H1 (cell line): Measurements from ENCODE around the gene SHTN1. TPM values are rescaled to one million over a fixed set of nuclear protein-coding genes. Genes with fewer than 3 reads are reported as not detected.

Experiments used
- CTCF ChIA-PET: fragments of 300-600 bp; sonication (Branson Sonifier 250); formaldehyde crosslinking; loops from one replicate; lab custom pipeline; 2021; ENCODE audit not compliant: partially characterized antibody; lab: Charles Lee
- POLR2A ChIA-PET: fragments of 300-600 bp; sonication (Branson Sonifier 250); formaldehyde crosslinking; loops from one replicate; lab custom pipeline; 2021; ENCODE audit warnings: inconsistent platforms; ENCODE audit not compliant: partially characterized antibody; lab: Charles Lee
- DNase-seq, 2 experiments: peaks; one replicate each; pipeline versions ENCODE4 v3.0.0 to v3.0.0-alpha.2; 2010 to 2022; ENCODE audit warnings: low spot score in 2 of 2, low read depth in 1 of 2, mixed read lengths in 1 of 2
- FAIRE-seq: peaks from 2 replicates; lab custom pipeline; 2011; peaks lifted over from hg19 to GRCh38; lab: Jason Lieb, UNC
- H2AFZ ChIP-seq: 2 replicates; pipeline ENCODE4 v1.8.1; 2012; ENCODE audit warnings: low read length, inconsistent platforms
- H2AK5ac ChIP-seq: 2 replicates; pipeline ENCODE4 v1.6.1; 2013; ENCODE audit warnings: low read depth, low read length
- H2BK120ac ChIP-seq: replicated peaks from 2 replicates; pipeline ENCODE3; 2013; ENCODE audit warnings: low read depth, low read length, inconsistent platforms
- H2BK12ac ChIP-seq: 2 replicates; pipeline ENCODE4 v1.6.1; 2013; ENCODE audit warnings: low read depth, low read length
- H2BK15ac ChIP-seq: 2 replicates; pipeline ENCODE4 v1.6.1; 2013; ENCODE audit warnings: low read length
- H2BK20ac ChIP-seq: 2 replicates; pipeline ENCODE4 v1.6.1; 2013; ENCODE audit warnings: low read length
- H2BK5ac ChIP-seq: 2 replicates; pipeline ENCODE4 v1.6.1; 2013; ENCODE audit warnings: low read depth, low read length
- H3K14ac ChIP-seq: 2 replicates; pipeline ENCODE4 v1.6.1; 2013; ENCODE audit warnings: inconsistent platforms; ENCODE audit not compliant: insufficient read length
- H3K18ac ChIP-seq: 2 replicates; pipeline ENCODE4 v1.6.1; 2013; ENCODE audit warnings: low read length; ENCODE audit errors: extremely low read depth
- H3K23ac ChIP-seq: 2 replicates; pipeline ENCODE4 v1.6.1; 2013; ENCODE audit warnings: inconsistent platforms; ENCODE audit not compliant: insufficient read length
- H3K23me2 ChIP-seq: 2 replicates; pipeline ENCODE4 v1.6.1; 2013; ENCODE audit warnings: low read depth, low read length
- H3K27ac ChIP-seq: 2 replicates; pipeline ENCODE4 v1.6.1; 2011; ENCODE audit warnings: low read depth, low read length, inconsistent platforms
- H3K27me3 ChIP-seq, 4 experiments: replicated peaks in 1 of 4; 1 replicate in 1 of 4; 2 replicates in 3 of 4; pipeline versions ENCODE4 v1.6.1 to v1.8.1; 2011 to 2013; ENCODE audit warnings: low read length in 3 of 4, mild to moderate bottlenecking in 3 of 4, inconsistent platforms in 2 of 4, mixed read lengths in 2 of 4, moderate library complexity in 1 of 4; ENCODE audit not compliant: control insufficient read depth in 3 of 4, insufficient read depth in 3 of 4; ENCODE audit errors: extremely low read depth in 1 of 4
- H3K36me3 ChIP-seq, 4 experiments: 2 replicates each; pipeline versions ENCODE4 v1.6.1 to v1.8.1; 2011 to 2013; ENCODE audit warnings: mild to moderate bottlenecking in 4 of 4, low read length in 3 of 4, moderate library complexity in 2 of 4, control low read depth in 1 of 4, inconsistent platforms in 1 of 4; ENCODE audit not compliant: insufficient read depth in 4 of 4, control insufficient read depth in 2 of 4
- H3K4ac ChIP-seq: replicated peaks from 2 replicates; pipeline ENCODE3; 2013; ENCODE audit warnings: low read length, low read depth, mixed read lengths, inconsistent platforms; ENCODE audit not compliant: insufficient read length
- H3K4me1 ChIP-seq, 4 experiments: replicated peaks in 1 of 4; 1 replicate in 1 of 4; 2 replicates in 3 of 4; pipeline versions ENCODE4 v1.6.1 to v1.8.1; 2011 to 2013; ENCODE audit warnings: low read length in 3 of 4, inconsistent platforms in 2 of 4, mixed read lengths in 1 of 4; ENCODE audit not compliant: insufficient read depth in 4 of 4, control insufficient read depth in 3 of 4
- H3K4me2 ChIP-seq, 2 experiments: 2 replicates each; pipeline versions ENCODE4 v1.6.1 to v1.8.1; 2011 to 2013; ENCODE audit warnings: low read depth in 2 of 2, low read length in 2 of 2, control low read depth in 1 of 2, inconsistent platforms in 1 of 2, mild to moderate bottlenecking in 1 of 2; ENCODE audit not compliant: insufficient read depth in 1 of 2
- H3K4me3 ChIP-seq, 4 experiments: fragments of 200-600, 300-600 bp in 1 of 4; sonication (generic), shearing (Covaris generic), sonication (Bioruptor Twin) in 1 of 4; 2 replicates each; pipeline versions ENCODE4 v1.5.1 to v1.8.1; 2011 to 2016; ENCODE audit warnings: low read length in 4 of 4, low read depth in 3 of 4, control low read depth in 2 of 4, inconsistent platforms in 2 of 4, mild to moderate bottlenecking in 2 of 4, mixed read lengths in 1 of 4, moderate library complexity in 1 of 4; ENCODE audit not compliant: insufficient read depth in 2 of 4; ENCODE audit errors: extremely low read depth in 1 of 4
- H3K56ac ChIP-seq: replicated peaks from 2 replicates; pipeline ENCODE3; 2013; ENCODE audit warnings: low read depth, mild to moderate bottlenecking, mixed read lengths, low read length, inconsistent platforms; ENCODE audit not compliant: insufficient read length
- H3K79me1 ChIP-seq: 2 replicates; pipeline ENCODE4 v1.6.1; 2013; ENCODE audit warnings: low read depth, low read length, control low read depth
- H3K79me2 ChIP-seq, 2 experiments: 2 replicates each; pipeline versions ENCODE4 v1.6.1 to v1.8.1; 2012 to 2013; ENCODE audit warnings: low read length in 2 of 2, mild to moderate bottlenecking in 2 of 2, inconsistent platforms in 1 of 2; ENCODE audit not compliant: insufficient read depth in 2 of 2, control insufficient read depth in 1 of 2
- H3K9ac ChIP-seq, 4 experiments: replicated peaks in 1 of 4; 1 replicate in 1 of 4; 2 replicates in 3 of 4; pipeline versions ENCODE4 v1.6.1 to v1.8.1; 2011 to 2013; ENCODE audit warnings: low read depth in 3 of 4, low read length in 3 of 4, control low read depth in 2 of 4, mild to moderate bottlenecking in 2 of 4, moderate library complexity in 2 of 4, inconsistent platforms in 1 of 4; ENCODE audit errors: extremely low read depth in 1 of 4
- H3K9me3 ChIP-seq, 2 experiments: 2 replicates each; pipeline versions ENCODE4 v1.6.1 to v1.8.1; 2012 to 2013; ENCODE audit warnings: mild to moderate bottlenecking in 2 of 2, moderate library complexity in 2 of 2, control low read depth in 1 of 2, inconsistent platforms in 1 of 2, low read depth in 1 of 2, low read length in 1 of 2, mixed read lengths in 1 of 2; ENCODE audit not compliant: insufficient read depth in 2 of 2
- H4K20me1 ChIP-seq, 2 experiments: replicated peaks in 1 of 2; 2 replicates each; pipeline versions ENCODE3 to v1.8.1; 2011 to 2013; ENCODE audit warnings: inconsistent platforms in 2 of 2, low read length in 2 of 2, mild to moderate bottlenecking in 1 of 2; ENCODE audit not compliant: insufficient read depth in 2 of 2, control insufficient read depth in 1 of 2
- H4K5ac ChIP-seq: 2 replicates; pipeline ENCODE4 v1.6.1; 2013; ENCODE audit warnings: low read length, low read depth, mixed read lengths, inconsistent platforms; ENCODE audit not compliant: insufficient read length
- H4K8ac ChIP-seq: 2 replicates; pipeline ENCODE4 v1.8.0; 2013; ENCODE audit warnings: mild to moderate bottlenecking, moderate library complexity, low read length, inconsistent platforms; ENCODE audit not compliant: insufficient read depth; ENCODE audit errors: extremely low read depth
- H4K91ac ChIP-seq: replicated peaks from 2 replicates; pipeline ENCODE3; 2013; ENCODE audit warnings: low read length, mixed read lengths, inconsistent platforms; ENCODE audit not compliant: insufficient read length
- ATF2 ChIP-seq: IDR thresholded peaks from 2 replicates; pipeline ENCODE4 v1.6.1; 2012; ENCODE audit warnings: low read length, inconsistent platforms
- CREB1 ChIP-seq: IDR thresholded peaks from 2 replicates; pipeline ENCODE4 v1.6.1; 2012; ENCODE audit warnings: inconsistent platforms
- CTBP2 ChIP-seq: IDR thresholded peaks from 2 replicates; pipeline ENCODE4 v1.7.0; 2011; ENCODE audit warnings: borderline replicate concordance, mild to moderate bottlenecking, moderate library complexity, mixed read lengths, low read length; ENCODE audit not compliant: insufficient read depth, insufficient read length
- EGR1 ChIP-seq: IDR thresholded peaks from 2 replicates; pipeline ENCODE4 v1.6.1; 2011; ENCODE audit warnings: low read depth, low read length, borderline replicate concordance
- KDM4A ChIP-seq: IDR thresholded peaks from one replicate; pipeline ENCODE4 v1.7.1; 2012; ENCODE audit warnings: low read depth, mild to moderate bottlenecking, moderate library complexity, low read length, inconsistent platforms; ENCODE audit not compliant: severe bottlenecking
- MAX ChIP-seq: IDR thresholded peaks from 2 replicates; pipeline ENCODE4 v1.6.1; 2012; ENCODE audit warnings: inconsistent platforms
- POU5F1 ChIP-seq: IDR thresholded peaks from 2 replicates; pipeline ENCODE4 v1.6.1; 2011; ENCODE audit warnings: low read depth, mild to moderate bottlenecking, low read length, moderate library complexity
- SIRT6 ChIP-seq: IDR thresholded peaks from one replicate; pipeline ENCODE4 v1.7.1; 2012; ENCODE audit warnings: low read length, inconsistent platforms
- TBP ChIP-seq: IDR thresholded peaks from 2 replicates; pipeline ENCODE4 v1.6.1; 2011; ENCODE audit warnings: low read depth, low read length, improper control_type of control experiment
- WGBS, 2 experiments: shearing (Covaris generic) in 1 of 2; methylation state at CpG; one replicate each; pipeline versions ENCODE4 v1.1.6 to v1.1.7; 2013 to 2015; ENCODE audit warnings: low lambda C conversion rate in 2 of 2, mixed read lengths in 2 of 2, inconsistent platforms in 1 of 2, low coverage in 1 of 2, missing lambda C conversion rate in 1 of 2; ENCODE audit not compliant: insufficient replicate concordance in 2 of 2, insufficient coverage in 1 of 2, insufficient read length in 1 of 2; ENCODE audit errors: extremely low coverage in 1 of 2, missing lambda C conversion rate in 1 of 2; 5-methylcytosine and 5-hydroxymethylcytosine counted together
- polyA plus RNA-seq, 7 experiments: library from polyadenylated mRNA; depleted of rRNA in 3 of 7; stranded (reverse) in 5 of 7; unstranded in 2 of 7; fragments of >200 nt in 5 of 7; fragments of 200-250 nt in 2 of 7; gene quantifications; 1 replicate in 5 of 7; 2 replicates in 1 of 7; 4 replicates in 1 of 7; pipeline versions ENCODE4 v1.2.1 to v1.2.3, GENCODE V29; 2011 to 2013; ENCODE audit warnings: missing spikeins in 2 of 7, mixed read lengths in 2 of 7
- total RNA-seq: library from RNA; stranded (reverse); fragmentation: NEBNext Ultra II Directional; extraction: Animal tissue kit (Norgen Biotek cat#: 25700); gene quantifications from 2 replicates; pipeline ENCODE4 v1.2.1, GENCODE V29; 2021

The SHTN1 gene
- total and polyA plus RNA-seq, 2 of the 8 experiments (the other 6 are each of a cell fraction or from before 2014, with no cell fraction given), result 3.3 to 12.7 TPM

GRCh38 chr10:117004227-117005025, 561 bp downstream of the SHTN1 start:
- H4K5ac ChIP-seq, result no peak overlapping the region
- no peak overlapping the region for H3K56ac ChIP-seq
- peaks cover 0 to 3% of the 10 kb centered on the region in 2 experiments; a peak in 1 of 4 replicates for H3K79me2 ChIP-seq
- peak overlapping the region; percentile 75; the same call in 1 of the 2 replicates for H3K18ac ChIP-seq
- H3K4me2 ChIP-seq, result peak overlapping the region; percentile 75 to 91
- H2BK20ac ChIP-seq, result no peak overlapping the region
- H3K14ac ChIP-seq, result no peak overlapping the region
- H3K27ac ChIP-seq, result no peak overlapping the region
- H3K9me3 ChIP-seq, result no peaks in the 10 kb centered on the region
- H3K79me1 ChIP-seq, result no peaks in the 10 kb centered on the region
- H3K4ac ChIP-seq, result no peak overlapping the region
- H2AFZ ChIP-seq, result peak overlapping the region; percentile 26; the same call in 1 of the 2 replicates
- H3K4me3 ChIP-seq, result peak overlapping the region; percentile 68 to 95 (median 86)
- H2BK12ac ChIP-seq, result no peak overlapping the region
- POLR2A ChIA-PET, result interaction anchor here (0.8 to 1.9 kb wide), 4 partner anchors 8 to 164 kb away, joined by 3 to 6 read pairs (median 4); no protein-coding TSS in a partner anchor
- H3K36me3 ChIP-seq, result no peaks in the 10 kb centered on the region; a peak in 1 of 8 replicates
- no peak overlapping the region for H3K23ac ChIP-seq
- no peak overlapping the region for H2AK5ac ChIP-seq
- WGBS, 2 experiments, result 12% methylated on average over 34 of the region's 47 CpGs; no CpG with 5 or more reads in 1 of the 2 experiments
- H2BK5ac ChIP-seq, result no peak overlapping the region
- FAIRE-seq (no peak), DNase-seq (peak in 1 of 2 experiments; percentile 65)
- peaks cover 10% of the 10 kb centered on the region; the same call in 1 of the 2 replicates for H3K23me2 ChIP-seq
- peak overlapping the region; percentile 36 for H4K91ac ChIP-seq
- H2BK15ac ChIP-seq, result no peak overlapping the region
- peak overlapping the region; percentile 72; the same call in 1 of the 2 replicates for H4K8ac ChIP-seq
- H2BK120ac ChIP-seq, result no peak overlapping the region
- CTCF ChIA-PET, result interaction anchor here (0.9 to 2.4 kb wide), 12 partner anchors 9 to 207 kb away, joined by 3 to 15 read pairs (median 4); no protein-coding TSS in a partner anchor
- H4K20me1 ChIP-seq, result no peaks in the 10 kb centered on the region
- peaks cover 0 to 11% (median 4%) of the 10 kb centered on the region in 4 experiments; a peak in 6 of 7 replicates for H3K4me1 ChIP-seq
- H3K27me3 ChIP-seq, result peaks cover 0 to 10% (median 4%) of the 10 kb centered on the region in 4 experiments; a peak in 2 of 7 replicates
- peak overlapping the region; percentile 55 to 78 (median 68) for H3K9ac ChIP-seq
- TF ChIP-seq CREB1 (no peak), MAX (no peak), EGR1 (no peak), POU5F1 (no peak), KDM4A (peak; percentile 74), CTBP2 (peak; percentile 45), SIRT6 (no peak), TBP (no peak), ATF2 (no peak)
